B cell (primary cell): Measurements from ENCODE around the gene PCDHA8.

ENCODE experiments used
- EZH2 ChIP-seq: IDR thresholded peaks from 2 replicates; pipeline ENCODE4 v1.6.1; 2012; ENCODE audit warnings: borderline replicate concordance, low read depth, mild to moderate bottlenecking, moderate library complexity, low read length; ENCODE audit not compliant: insufficient read depth, poor library complexity, severe bottlenecking
- TF ChIP-seq, protein P1 (sequence below): fragments of 200-600 bp; IDR thresholded peaks from one replicate; pipeline ENCODE4 v1.8.0; 2022; ENCODE audit warnings: antibody characterized with exemption, mild to moderate bottlenecking

DNA sequence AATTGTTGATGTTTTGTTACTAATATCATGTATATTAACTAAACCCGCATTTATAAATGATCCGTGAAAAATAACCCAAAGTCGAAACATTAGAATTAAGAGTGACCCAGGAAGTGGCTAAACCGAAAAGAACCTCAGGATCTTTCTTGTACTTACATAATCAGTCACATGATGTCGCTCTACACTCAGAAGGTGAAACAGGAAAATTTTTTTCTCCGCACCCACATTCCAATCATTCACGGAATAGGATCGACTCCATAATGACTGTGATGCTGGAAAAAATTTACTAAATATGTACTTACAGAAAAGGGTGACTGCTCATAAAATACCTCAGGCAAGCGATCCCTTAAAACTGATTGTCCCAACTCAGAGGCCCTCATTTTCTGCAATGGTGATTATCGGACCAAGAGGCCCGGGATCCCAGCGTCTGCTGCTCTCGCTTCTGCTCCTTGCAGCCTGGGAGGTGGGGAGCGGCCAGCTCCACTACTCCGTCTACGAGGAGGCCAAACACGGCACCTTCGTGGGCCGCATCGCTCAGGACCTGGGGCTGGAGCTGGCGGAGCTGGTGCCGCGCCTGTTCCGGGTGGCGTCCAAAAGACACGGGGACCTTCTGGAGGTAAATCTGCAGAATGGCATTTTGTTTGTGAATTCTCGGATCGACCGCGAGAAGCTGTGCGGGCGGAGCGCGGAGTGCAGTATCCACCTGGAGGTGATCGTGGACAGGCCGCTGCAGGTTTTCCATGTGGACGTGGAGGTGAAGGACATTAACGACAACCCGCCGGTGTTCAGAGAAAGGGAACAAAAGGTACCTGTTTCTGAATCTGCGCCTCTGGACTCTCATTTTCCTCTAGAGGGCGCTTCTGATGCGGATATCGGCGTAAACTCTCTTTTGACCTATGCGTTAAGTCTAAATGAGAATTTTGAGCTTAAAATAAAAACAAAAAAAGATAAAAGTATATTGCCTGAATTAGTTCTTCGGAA lies 34.4 kb downstream of the PCDHA8 start, which contains the start of gene PCDHA12:
- TF ChIP-seq, protein P1, sequence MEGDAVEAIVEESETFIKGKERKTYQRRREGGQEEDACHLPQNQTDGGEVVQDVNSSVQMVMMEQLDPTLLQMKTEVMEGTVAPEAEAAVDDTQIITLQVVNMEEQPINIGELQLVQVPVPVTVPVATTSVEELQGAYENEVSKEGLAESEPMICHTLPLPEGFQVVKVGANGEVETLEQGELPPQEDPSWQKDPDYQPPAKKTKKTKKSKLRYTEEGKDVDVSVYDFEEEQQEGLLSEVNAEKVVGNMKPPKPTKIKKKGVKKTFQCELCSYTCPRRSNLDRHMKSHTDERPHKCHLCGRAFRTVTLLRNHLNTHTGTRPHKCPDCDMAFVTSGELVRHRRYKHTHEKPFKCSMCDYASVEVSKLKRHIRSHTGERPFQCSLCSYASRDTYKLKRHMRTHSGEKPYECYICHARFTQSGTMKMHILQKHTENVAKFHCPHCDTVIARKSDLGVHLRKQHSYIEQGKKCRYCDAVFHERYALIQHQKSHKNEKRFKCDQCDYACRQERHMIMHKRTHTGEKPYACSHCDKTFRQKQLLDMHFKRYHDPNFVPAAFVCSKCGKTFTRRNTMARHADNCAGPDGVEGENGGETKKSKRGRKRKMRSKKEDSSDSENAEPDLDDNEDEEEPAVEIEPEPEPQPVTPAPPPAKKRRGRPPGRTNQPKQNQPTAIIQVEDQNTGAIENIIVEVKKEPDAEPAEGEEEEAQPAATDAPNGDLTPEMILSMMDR, result no peak
- TF ChIP-seq EZH2, result no peak
